GM18517 (cell line): ENCODE results near the gene STAU1.
A peak's percentile ranks its signal among the peaks of the same experiment; 100 is the strongest.

Experiments used
- ATAC-seq: cut with Tn5 transposase; IDR thresholded peaks from one replicate; pipeline ENCODE4 v1.9.1; 2021; ENCODE audit warnings: mild to moderate bottlenecking, moderate library complexity; ENCODE audit not compliant: unreplicated experiment

STAU1 gene, protein sequence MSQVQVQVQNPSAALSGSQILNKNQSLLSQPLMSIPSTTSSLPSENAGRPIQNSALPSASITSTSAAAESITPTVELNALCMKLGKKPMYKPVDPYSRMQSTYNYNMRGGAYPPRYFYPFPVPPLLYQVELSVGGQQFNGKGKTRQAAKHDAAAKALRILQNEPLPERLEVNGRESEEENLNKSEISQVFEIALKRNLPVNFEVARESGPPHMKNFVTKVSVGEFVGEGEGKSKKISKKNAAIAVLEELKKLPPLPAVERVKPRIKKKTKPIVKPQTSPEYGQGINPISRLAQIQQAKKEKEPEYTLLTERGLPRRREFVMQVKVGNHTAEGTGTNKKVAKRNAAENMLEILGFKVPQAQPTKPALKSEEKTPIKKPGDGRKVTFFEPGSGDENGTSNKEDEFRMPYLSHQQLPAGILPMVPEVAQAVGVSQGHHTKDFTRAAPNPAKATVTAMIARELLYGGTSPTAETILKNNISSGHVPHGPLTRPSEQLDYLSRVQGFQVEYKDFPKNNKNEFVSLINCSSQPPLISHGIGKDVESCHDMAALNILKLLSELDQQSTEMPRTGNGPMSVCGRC

DNA sequence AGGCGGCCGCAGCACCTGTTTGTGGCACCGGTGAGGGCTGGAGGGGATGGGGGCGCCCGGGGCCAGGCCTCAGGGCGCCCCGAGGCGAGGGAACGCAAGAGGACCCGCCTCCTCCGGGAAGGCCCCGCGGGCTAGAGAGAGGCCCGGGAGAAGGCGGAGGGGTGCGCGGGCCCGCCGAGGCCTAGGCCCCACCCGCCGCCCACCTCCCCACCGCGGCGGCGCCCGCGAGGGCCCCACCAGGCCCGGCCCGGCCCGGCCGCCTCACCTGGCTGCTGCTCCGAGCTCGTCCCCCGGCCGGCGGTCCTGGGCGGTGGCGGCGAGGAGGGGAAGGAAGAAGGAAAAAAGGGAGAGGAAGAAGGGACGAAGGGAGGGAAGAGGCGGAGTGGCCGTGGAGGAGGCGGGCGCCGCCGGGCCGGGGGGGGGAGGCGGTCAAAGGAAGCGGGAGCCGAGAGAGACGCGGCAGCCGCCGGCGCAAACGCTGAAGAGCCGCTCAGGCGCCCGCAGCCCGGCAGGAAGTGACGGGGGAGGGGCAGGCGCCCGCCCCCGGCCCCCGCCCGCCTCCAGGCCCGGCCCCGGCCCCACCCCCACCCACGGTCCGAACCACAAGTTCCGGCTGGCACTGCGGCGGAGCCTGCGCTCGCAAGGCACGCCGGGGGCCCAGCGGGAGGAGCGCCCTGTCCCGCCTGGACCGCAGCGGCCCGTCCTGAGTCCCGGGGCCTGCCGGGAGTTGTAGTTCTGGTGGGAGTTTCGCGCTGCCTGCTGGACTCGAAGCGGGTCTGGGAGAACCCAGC lies at the start of gene STAU1:
STAU1 (minus strand) TSS at position 484 of the 791 bp plus-strand sequence. CDS start 22,133 bp downstream, outside the sequence.
- ATAC-seq: peak; percentile 77

DNA sequence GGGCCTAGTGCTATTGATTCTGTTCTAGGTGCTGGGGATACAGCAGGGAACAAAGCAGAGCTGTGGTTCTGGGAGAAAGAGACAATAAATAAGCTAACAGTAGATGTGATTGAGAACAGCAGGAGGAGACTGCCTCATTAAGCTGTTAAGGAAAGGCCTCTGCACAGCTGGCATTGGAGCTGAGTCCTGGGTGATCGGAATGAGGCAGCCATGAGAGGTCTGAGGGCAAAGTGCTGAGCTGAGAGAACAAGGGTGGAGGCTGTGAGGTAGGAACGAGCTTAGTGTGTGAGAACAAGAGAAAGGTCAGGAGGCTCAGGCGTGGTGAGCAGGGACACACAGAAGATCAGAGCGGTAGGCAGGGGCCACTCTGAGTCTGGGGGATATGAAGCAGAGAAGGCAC lies 49.4 kb upstream of the STAU1 start:
- no peak for ATAC-seq

DNA sequence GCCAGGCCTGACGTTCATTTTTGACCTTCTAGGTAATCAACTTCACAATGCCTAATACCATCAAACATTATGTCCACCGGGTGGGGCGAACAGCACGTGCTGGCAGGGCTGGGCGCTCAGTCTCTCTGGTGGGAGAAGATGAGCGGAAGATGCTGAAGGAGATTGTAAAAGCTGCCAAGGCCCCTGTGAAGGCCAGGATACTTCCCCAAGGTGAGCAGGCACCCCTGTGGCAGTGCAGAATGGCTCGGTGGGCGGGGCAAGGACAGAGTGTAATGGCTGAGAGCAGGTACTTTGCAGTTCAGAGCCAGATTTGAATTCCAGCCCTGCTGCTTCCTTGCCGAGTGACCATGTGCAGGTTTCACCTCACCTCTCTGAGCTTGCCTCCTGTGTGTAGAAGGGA lies 48.2 kb upstream of the STAU1 start:
- no peak for ATAC-seq

DNA sequence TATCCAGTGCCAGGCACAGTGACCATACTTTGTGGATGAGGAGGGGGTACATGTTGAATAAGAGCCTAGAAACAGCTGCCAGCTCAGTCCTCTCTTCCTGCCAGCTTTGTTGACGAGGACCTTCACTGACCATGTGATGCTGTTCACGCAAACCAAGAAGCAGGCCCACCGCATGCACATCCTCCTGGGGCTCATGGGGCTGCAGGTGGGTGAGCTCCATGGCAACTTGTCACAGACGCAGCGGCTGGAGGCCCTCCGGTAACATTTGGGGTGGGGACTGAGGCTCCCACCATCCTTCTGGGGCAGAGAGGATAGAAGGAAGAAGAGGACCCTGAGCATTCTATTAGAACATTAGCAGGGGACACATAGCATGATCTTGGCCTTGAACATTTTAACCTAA lies 46.7 kb upstream of the STAU1 start:
- ATAC-seq: no peak

DNA sequence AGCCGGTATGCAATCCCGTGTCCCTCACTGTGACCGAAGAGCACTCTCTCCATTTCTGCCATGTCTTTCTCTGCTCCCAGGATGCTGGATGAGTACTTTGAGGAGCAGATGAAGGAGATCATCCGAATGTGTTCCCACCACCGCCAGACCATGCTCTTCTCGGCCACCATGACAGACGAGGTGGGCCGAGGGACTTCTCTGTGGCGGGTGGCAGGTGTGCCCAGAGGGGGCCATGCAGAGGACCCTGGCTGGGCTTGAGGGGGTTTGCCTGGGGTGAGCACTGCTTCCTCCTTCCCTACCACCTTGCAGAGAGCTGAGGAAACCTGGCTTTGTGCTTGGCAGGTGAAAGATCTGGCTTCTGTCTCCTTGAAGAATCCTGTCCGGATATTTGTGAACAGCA lies 45.1 kb upstream of the STAU1 start:
- no peak for ATAC-seq

DNA sequence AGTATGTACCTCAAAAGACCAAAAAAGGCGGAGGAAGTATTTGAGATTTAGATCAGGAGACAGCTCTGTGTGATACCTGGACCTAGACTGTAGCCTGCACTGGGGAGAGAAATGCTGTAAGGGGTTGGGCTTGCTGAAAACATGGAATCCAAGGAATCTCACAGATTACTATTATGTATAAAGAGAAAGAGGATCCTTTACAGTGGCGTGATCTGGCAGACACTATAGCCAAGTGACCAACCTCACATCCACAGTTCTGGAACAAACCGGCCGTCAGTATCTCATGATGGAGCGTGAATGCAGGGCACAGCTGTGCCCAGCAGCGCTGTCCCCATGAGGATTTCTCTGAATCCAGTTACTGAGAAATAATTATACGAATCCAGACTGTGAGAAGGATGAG lies 43.3 kb upstream of the STAU1 start:
- no peak for ATAC-seq

- ATAC-seq: no peak
Measured at GRCh38 chr20:49230561-49231133, 42.5 kb upstream of the STAU1 start.

- no peak for ATAC-seq
Measured at GRCh38 chr20:49230021-49230420, 41.9 kb upstream of the STAU1 start.

GRCh38 chr20:49229381-49229780 lies 41.2 kb upstream of the STAU1 start:
- ATAC-seq: no peak

- no peak for ATAC-seq
Measured at GRCh38 chr20:49228676-49229075, 40.5 kb upstream of the STAU1 start.

- no peak for ATAC-seq
Measured at GRCh38 chr20:49225896-49226295, 37.8 kb upstream of the STAU1 start.

DNA sequence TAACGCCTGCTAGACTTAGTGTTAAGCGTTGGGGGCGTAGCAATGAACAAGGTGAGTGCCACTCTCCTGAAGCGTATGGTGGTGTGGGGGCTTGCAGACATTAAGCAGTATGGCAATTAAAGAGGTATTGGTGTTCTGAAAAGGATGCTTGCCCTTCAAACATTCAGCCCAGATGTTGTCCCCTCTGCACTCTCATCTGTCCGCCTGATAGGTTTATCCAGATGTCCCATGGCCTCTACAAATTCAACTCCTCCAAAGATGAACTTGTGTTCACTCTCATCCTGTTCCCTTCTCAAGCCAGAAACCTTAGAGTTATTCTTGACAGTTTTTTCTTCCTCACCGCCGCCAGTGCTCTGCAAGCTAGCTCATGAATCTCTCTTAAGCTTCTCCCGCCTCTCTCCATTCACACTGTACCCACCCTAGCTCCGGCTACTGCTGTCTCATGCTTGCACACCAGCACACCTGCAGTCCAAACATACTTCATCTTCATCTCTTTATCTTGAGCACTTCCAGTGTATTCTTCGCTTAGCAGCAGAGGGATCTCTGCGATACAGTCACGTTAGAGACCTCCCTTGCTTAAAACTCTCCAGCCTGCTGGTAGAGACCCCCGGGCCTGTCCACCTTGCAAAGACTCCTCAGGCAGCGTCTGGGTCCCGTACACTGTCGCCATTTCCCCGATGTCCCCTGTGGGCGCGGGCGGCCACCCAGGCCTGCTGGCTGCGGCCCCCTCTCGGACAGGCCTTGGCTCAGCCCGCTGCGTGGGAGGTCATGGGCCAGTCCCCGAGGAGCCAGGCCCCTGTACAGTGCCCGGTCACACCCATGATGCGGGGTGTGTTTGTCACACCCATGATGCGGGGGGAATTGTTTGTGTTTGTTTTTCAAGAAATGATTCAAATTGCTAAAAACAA lies 32.0 kb upstream of the STAU1 start:
- ATAC-seq: no peak

- ATAC-seq: peak; percentile 78
Measured at GRCh38 chr20:49219091-49219923, 31.2 kb upstream of the STAU1 start, which contains the start of gene DDX27. TSS of gene DDX27 (plus strand) at chr20:49219416. CDS start at chr20:49219449, 33 bp downstream.

DNA sequence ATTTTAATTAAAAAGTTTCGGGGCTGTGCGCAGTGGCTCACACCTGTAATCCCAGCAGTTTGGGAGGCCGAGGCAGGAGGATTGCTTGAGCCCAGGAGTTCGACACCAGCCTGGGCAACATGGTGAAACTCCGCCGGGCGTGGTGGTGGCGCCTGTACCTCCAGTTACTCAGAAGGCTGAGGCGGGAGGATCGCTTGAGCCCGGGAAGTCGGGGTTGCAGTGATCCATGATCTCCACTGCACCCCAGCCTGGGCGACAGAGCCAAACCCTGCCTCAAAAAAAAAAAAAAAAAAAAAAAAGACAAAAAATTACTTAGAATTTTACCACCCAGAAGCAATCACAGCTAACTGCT lies 30.6 kb upstream of the STAU1 start:
- peak; percentile 3 for ATAC-seq

DNA sequence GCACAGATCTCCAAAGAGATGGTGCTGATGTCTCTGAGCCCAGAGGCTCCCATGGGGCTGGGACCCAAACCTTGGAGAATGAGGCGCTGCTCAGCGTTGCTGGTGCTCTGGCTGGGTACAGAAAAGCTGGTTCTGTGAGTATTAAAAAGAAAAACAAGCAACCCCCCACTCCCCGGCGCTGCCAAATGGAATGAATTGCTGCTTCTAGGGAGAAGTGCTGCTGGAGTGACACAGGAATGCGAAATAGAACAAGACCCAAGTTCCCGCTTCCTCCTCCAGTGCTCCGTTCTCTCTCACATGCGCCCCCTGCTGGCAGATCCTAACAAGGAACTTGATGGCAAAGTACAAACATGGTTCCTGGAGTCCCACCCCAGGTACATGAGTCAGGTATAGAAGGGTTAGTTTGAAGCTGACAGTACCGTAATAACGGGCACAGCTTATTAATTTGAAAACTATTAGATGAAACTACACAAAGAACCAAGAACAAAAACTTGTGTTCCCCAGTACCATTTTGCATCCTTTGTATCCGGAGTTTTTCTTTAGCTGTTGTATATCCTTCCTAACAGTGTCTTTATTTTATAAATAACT lies 29.0 kb upstream of the STAU1 start:
- ATAC-seq: no peak

DNA sequence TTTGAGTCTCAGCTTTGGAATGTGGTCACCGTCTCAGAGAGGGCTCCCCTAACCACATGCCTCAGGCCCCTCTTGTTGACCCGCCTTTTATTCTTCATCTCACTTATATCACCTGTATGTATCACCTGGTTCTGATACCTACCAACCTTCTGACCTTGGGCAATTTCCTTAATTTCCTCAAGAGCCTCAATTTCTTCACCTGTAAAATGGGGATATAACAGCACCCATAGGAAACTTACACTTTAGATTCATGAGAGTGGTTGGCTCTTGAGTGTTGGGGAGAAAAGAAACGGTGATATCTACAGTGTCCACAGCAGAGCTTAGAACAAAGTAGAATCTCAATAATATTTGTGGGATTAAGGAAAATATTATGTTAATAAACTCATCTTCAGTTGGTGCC lies 27.1 kb upstream of the STAU1 start:
- ATAC-seq: no peak

GRCh38 chr20:49214571-49214970 lies 26.4 kb upstream of the STAU1 start:
- no peak for ATAC-seq

GRCh38 chr20:49210757-49211110 lies 22.6 kb upstream of the STAU1 start:
- ATAC-seq: no peak

DNA sequence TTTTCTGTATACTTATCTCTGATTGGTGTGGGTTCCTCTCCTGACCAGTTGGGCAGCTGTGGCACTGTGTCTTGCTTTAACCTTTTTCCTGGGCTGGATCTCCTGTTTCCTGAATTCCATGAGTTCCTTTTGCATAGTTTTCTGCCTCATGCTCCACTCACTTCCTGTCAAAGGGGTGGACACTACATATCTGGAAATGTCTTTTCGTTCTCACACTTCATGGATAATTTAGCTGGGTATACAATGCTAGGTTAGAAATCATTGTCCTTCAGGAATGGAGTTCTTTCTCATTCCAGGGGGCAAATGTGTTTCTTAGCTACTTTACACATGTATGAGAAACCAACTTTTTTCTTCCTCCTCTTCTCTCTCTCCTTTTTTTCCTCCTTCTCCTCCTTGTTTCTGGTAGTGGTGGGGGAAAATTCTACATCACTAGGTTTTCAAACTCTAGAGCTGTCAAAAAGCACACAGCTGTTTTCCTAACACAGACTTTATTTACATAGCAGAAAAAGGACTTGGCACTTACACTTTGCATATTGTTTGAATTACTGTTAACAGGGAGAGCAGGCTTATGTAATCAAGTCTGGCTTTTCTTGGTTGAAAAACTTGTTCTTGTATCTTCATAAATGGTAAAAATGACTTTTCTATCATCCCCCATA lies 22.1 kb upstream of the STAU1 start:
- no peak for ATAC-seq
